GM23338 (cell line): ENCODE measurements around the gene ATP13A2. TPM values are rescaled to one million over a fixed set of nuclear protein-coding genes. Genes with fewer than 3 reads are reported as not detected.

Experiments
- ATAC-seq: fragments of 200-7000 bp; cut with Tn5 transposase; 3 replicates; pipeline ENCODE4 v1.9.1; 2020
- DNase-seq: peaks from one replicate; pipeline ENCODE4 v3.0.0-alpha.2; 2015; ENCODE audit warnings: low spot score
- H2AFZ ChIP-seq: fragments of 200-600 bp; sonication (generic); 2 replicates; pipeline ENCODE4 v1.8.0; 2016; ENCODE audit warnings: antibody characterized with exemption, mild to moderate bottlenecking, moderate library complexity
- H3F3A ChIP-seq: fragments of 200-600 bp; sonication (generic); replicated peaks from 2 replicates; pipeline ENCODE4 v1.8.0; 2017; ENCODE audit warnings: antibody characterized with exemption, mixed run types, low read depth
- H3K27ac ChIP-seq: fragments of 200-600 bp; sonication (generic); 2 replicates; pipeline ENCODE4 v1.6.1; 2016; ENCODE audit warnings: low read depth
- H3K27me3 ChIP-seq: fragments of 200-600 bp; sonication (generic); 2 replicates; pipeline ENCODE4 v1.8.0; 2016; ENCODE audit warnings: mild to moderate bottlenecking, mixed run types, moderate library complexity; ENCODE audit not compliant: insufficient read depth
- H3K36me3 ChIP-seq: fragments of 200-600 bp; sonication (generic); 2 replicates; pipeline ENCODE4 v1.8.0; 2016; ENCODE audit warnings: mild to moderate bottlenecking; ENCODE audit not compliant: insufficient read depth
- H3K4me1 ChIP-seq: fragments of 200-600 bp; sonication (generic); 2 replicates; pipeline ENCODE4 v1.8.0; 2016; ENCODE audit warnings: mild to moderate bottlenecking, moderate library complexity; ENCODE audit not compliant: insufficient read depth
- H3K4me2 ChIP-seq: fragments of 200-600 bp; sonication (generic); 2 replicates; pipeline ENCODE4 v1.7.1; 2017; ENCODE audit warnings: mixed run types
- H3K4me3 ChIP-seq: fragments of 200-600 bp; sonication (generic); 2 replicates; pipeline ENCODE4 v1.6.1; 2016; ENCODE audit warnings: mixed run types
- H3K79me2 ChIP-seq: fragments of 200-600 bp; sonication (generic); replicated peaks from 2 replicates; pipeline ENCODE4 v1.8.0; 2017; ENCODE audit warnings: mild to moderate bottlenecking; ENCODE audit not compliant: insufficient read depth
- H3K9me2 ChIP-seq: fragments of 200-600 bp; sonication (generic); 2 replicates; pipeline ENCODE4 v1.8.0; 2017; ENCODE audit not compliant: insufficient read depth
- H4K20me1 ChIP-seq: fragments of 200-600 bp; sonication (generic); replicated peaks from 2 replicates; pipeline ENCODE4 v1.8.0; 2017; ENCODE audit warnings: mild to moderate bottlenecking; ENCODE audit not compliant: insufficient read depth
- H3K27ac Mint-ChIP-seq: 2 replicates; pipeline ENCODE4 v1.8.0; 2020; ENCODE audit warnings: inconsistent platforms, mild to moderate bottlenecking, moderate library complexity, mixed read lengths
- H3K27me3 Mint-ChIP-seq: 3 replicates; pipeline ENCODE4 v1.8.0; 2022; ENCODE audit warnings: low read depth, mild to moderate bottlenecking, moderate library complexity, mixed read lengths, inconsistent platforms; ENCODE audit not compliant: insufficient read depth, poor library complexity
- H3K36me3 Mint-ChIP-seq: 3 replicates; pipeline ENCODE4 v1.8.0; 2021; ENCODE audit warnings: low read depth, mild to moderate bottlenecking, inconsistent platforms, moderate library complexity, mixed read lengths
- H3K4me1 Mint-ChIP-seq: 3 replicates; pipeline ENCODE4 v1.8.0; 2020; ENCODE audit warnings: mild to moderate bottlenecking, inconsistent platforms, mixed read lengths
- H3K4me3 Mint-ChIP-seq: 3 replicates; pipeline ENCODE4 v1.8.0; 2021; ENCODE audit warnings: moderate library complexity, mild to moderate bottlenecking, inconsistent platforms, mixed read lengths
- H3K9me3 Mint-ChIP-seq: 3 replicates; pipeline ENCODE4 v1.8.0; 2020; ENCODE audit warnings: moderate library complexity, mild to moderate bottlenecking, inconsistent platforms, mixed read lengths
- CREB1 ChIP-seq: fragments of 250-450 bp; sonication (Bioruptor Pico); IDR thresholded peaks from 2 replicates; pipeline ENCODE4 v1.5.0; 2020; ENCODE audit warnings: low read depth, mild to moderate bottlenecking, moderate library complexity
- EZH2 ChIP-seq: fragments of 200-600 bp; sonication (generic); IDR thresholded peaks from one replicate; pipeline ENCODE4 v1.8.0; 2017; ENCODE audit warnings: antibody characterized with exemption, mild to moderate bottlenecking, low read depth; ENCODE audit not compliant: unreplicated experiment
- EZH2phosphoT487 ChIP-seq: fragments of 200-600 bp; sonication (generic); IDR thresholded peaks from one replicate; pipeline ENCODE4 v1.8.1; 2018; ENCODE audit warnings: antibody characterized with exemption; ENCODE audit not compliant: unreplicated experiment
- JUNB ChIP-seq: IDR thresholded peaks from one replicate; pipeline ENCODE4 v1.6.1; 2016; ENCODE audit warnings: antibody characterized with exemption; ENCODE audit not compliant: unreplicated experiment
- NANOG ChIP-seq: IDR thresholded peaks from 2 replicates; pipeline ENCODE4 v1.6.1; 2016; ENCODE audit warnings: antibody characterized with exemption, borderline replicate concordance
- POLR2AphosphoS5 ChIP-seq: IDR thresholded peaks from 2 replicates; pipeline ENCODE4 v1.6.1; 2016; ENCODE audit warnings: antibody characterized with exemption, low read depth
- REST ChIP-seq: IDR thresholded peaks from one replicate; pipeline ENCODE4 v1.6.1; 2018; ENCODE audit warnings: antibody characterized with exemption; ENCODE audit not compliant: unreplicated experiment
- STAT1 ChIP-seq: IDR thresholded peaks from one replicate; pipeline ENCODE4 v1.6.1; 2016; ENCODE audit warnings: antibody characterized with exemption; ENCODE audit not compliant: unreplicated experiment
- ZNF114 ChIP-seq: fragments of 250-450 bp; sonication (Bioruptor Pico); IDR thresholded peaks from 2 replicates; pipeline ENCODE4 v1.5.0; 2020; ENCODE audit warnings: mild to moderate bottlenecking, moderate library complexity
- ZNF331 ChIP-seq: fragments of 250-450 bp; sonication (Bioruptor Pico); IDR thresholded peaks from 2 replicates; pipeline ENCODE4 v1.5.0; 2020; ENCODE audit warnings: low read depth, mild to moderate bottlenecking, moderate library complexity
- polyA plus RNA-seq: library from polyadenylated mRNA; unstranded; fragments of >200 nt; fragmentation: Nextera tagmentation; extraction: Ambion mirVana; gene quantifications from 2 replicates; pipeline ENCODE4 v1.2.1, GENCODE V29; 2016
- total RNA-seq: library from RNA; depleted of rRNA; stranded (reverse); fragments of >200 nt; shearing (Covaris generic); gene quantifications from 2 replicates; pipeline ENCODE4 v1.2.3, GENCODE V29; 2014
- TF ChIP-seq, protein P1 (sequence below): IDR thresholded peaks from 2 replicates; pipeline ENCODE4 v1.6.1; 2016; ENCODE audit warnings: antibody characterized with exemption
- TF ChIP-seq, protein P2 (sequence below), 2 experiments: fragments of 200-600 bp in 1 of 2; sonication (generic) in 1 of 2; conservative IDR thresholded peaks; 2 replicates each; pipeline versions ENCODE4 v1.5.1 to v1.6.1; 2016 to 2017; ENCODE audit warnings: antibody characterized with exemption in 2 of 2, low read depth in 2 of 2, mild to moderate bottlenecking in 2 of 2, moderate library complexity in 1 of 2

ATP13A2 gene
- total and polyA plus RNA-seq, 2 experiments from 2014 or later, result 30.1 to 87.7 TPM

DNA sequence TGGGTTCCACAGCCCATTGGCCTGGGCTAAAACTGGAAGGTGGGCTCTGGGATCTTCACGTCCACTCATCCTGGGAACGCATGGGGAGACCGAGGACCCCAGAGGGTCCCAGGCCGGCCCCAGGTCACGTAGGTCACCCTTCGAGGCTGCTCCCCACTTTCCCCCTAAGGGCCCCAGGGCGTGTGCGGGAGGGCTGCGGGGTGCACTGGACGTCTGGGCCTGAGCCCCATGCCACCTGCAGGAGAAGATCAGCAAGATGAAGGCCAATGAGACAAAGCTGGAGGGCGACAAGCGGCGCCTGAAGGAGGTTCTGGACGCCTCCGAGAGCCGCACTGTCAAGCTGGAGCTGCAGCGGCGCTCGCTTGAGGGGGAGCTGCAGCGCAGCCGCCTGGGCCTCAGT is 43.8 kb downstream of the ATP13A2 start (continued):
- TF ChIP-seq ZNF114, result no peak
- no peak for TF ChIP-seq NANOG
- TF ChIP-seq EZH2, result no peak
- no peak for TF ChIP-seq POLR2AphosphoS5
- TF ChIP-seq REST, result no peak
- TF ChIP-seq, protein P1, sequence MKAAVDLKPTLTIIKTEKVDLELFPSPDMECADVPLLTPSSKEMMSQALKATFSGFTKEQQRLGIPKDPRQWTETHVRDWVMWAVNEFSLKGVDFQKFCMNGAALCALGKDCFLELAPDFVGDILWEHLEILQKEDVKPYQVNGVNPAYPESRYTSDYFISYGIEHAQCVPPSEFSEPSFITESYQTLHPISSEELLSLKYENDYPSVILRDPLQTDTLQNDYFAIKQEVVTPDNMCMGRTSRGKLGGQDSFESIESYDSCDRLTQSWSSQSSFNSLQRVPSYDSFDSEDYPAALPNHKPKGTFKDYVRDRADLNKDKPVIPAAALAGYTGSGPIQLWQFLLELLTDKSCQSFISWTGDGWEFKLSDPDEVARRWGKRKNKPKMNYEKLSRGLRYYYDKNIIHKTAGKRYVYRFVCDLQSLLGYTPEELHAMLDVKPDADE, result no peak
- TF ChIP-seq, protein P2, sequence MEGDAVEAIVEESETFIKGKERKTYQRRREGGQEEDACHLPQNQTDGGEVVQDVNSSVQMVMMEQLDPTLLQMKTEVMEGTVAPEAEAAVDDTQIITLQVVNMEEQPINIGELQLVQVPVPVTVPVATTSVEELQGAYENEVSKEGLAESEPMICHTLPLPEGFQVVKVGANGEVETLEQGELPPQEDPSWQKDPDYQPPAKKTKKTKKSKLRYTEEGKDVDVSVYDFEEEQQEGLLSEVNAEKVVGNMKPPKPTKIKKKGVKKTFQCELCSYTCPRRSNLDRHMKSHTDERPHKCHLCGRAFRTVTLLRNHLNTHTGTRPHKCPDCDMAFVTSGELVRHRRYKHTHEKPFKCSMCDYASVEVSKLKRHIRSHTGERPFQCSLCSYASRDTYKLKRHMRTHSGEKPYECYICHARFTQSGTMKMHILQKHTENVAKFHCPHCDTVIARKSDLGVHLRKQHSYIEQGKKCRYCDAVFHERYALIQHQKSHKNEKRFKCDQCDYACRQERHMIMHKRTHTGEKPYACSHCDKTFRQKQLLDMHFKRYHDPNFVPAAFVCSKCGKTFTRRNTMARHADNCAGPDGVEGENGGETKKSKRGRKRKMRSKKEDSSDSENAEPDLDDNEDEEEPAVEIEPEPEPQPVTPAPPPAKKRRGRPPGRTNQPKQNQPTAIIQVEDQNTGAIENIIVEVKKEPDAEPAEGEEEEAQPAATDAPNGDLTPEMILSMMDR (conservative IDR thresholded peaks at IDR 0.05; ENCODE audit: low read depth in 2 of 2), result no peak
- no peak for TF ChIP-seq CREB1 (CRISPR knock-in tag)
- no peak for TF ChIP-seq EZH2phosphoT487
- no peak for TF ChIP-seq STAT1
- TF ChIP-seq ZNF331 (CRISPR knock-in tag), result no peak

DNA sequence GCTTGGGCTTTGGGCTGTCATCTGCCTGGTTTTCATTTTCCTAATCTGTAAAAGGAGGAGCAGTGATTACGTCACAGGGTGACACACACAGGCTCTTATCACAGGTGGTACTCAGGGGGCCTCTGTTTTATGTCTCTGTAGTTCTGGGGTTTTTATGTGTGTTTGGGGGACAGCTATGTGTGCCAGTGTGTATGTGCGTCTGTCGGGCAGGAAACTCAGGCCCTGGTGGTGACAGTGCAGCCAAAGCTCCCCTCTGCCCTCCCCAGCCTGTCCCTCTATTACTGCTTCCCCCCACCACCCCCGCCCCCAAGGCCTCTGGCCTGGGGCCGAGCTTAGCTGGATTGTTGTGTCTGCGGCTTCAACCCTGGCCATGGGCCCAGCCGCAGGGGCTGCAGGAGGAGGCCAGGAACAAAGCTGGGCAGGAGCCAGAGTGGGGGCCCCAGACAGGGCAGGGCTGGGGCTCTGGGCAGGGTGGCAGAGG is 44.6 kb downstream of the ATP13A2 start:
- Mint-ChIP-seq H3K27ac (no peak overlapping the region), H3K36me3 (peaks cover 42% of the 10 kb centered on the region), H3K9me3 (no peaks in the 10 kb centered on the region), H3K27me3 (peaks cover 13% of the 10 kb centered on the region), H3K4me1 (peaks cover 8% of the 10 kb centered on the region; the same call in 2 of the 3 replicates), H3K4me3 (no peak overlapping the region)
- H3F3A ChIP-seq, result peaks cover 7% of the 10 kb centered on the region; the same call in 1 of the 2 replicates
- ATAC-seq (no peak), DNase-seq (no peak)
- no peak overlapping the region for H3K4me2 ChIP-seq
- H3K4me1 ChIP-seq, result peaks cover 3% of the 10 kb centered on the region; the same call in 1 of the 2 replicates
- no peak overlapping the region for H3K4me3 ChIP-seq
- H3K79me2 ChIP-seq, result no peaks in the 10 kb centered on the region
- 0 out of 2 replicates have a peak, but pooled peaks cover 3% of the 10 kb centered on the region for H4K20me1 ChIP-seq
- H3K36me3 ChIP-seq, result no peaks in the 10 kb centered on the region; the same call in 1 of the 2 replicates
- H3K27ac ChIP-seq, result no peak overlapping the region
- no peaks in the 10 kb centered on the region for H3K27me3 ChIP-seq
- H2AFZ ChIP-seq, result no peak overlapping the region
- H3K9me2 ChIP-seq, result no peaks in the 10 kb centered on the region
- TF ChIP-seq REST, result no peak
- TF ChIP-seq, protein P1, result no peak
- TF ChIP-seq, protein P2 (conservative IDR thresholded peaks at IDR 0.05; ENCODE audit: low read depth in 2 of 2), result no peak
- no peak for TF ChIP-seq JUNB
- no peak for TF ChIP-seq EZH2phosphoT487
- TF ChIP-seq EZH2, result no peak
- TF ChIP-seq ZNF114, result no peak
